ENCODE results near the gene FAM24B.
"Not testable (repeated sequence)": the region's sequence is repeated elsewhere in the genome, so short reads cannot be mapped to it uniquely, and the experiment has no call there.

Gene FAM24B

DNA sequence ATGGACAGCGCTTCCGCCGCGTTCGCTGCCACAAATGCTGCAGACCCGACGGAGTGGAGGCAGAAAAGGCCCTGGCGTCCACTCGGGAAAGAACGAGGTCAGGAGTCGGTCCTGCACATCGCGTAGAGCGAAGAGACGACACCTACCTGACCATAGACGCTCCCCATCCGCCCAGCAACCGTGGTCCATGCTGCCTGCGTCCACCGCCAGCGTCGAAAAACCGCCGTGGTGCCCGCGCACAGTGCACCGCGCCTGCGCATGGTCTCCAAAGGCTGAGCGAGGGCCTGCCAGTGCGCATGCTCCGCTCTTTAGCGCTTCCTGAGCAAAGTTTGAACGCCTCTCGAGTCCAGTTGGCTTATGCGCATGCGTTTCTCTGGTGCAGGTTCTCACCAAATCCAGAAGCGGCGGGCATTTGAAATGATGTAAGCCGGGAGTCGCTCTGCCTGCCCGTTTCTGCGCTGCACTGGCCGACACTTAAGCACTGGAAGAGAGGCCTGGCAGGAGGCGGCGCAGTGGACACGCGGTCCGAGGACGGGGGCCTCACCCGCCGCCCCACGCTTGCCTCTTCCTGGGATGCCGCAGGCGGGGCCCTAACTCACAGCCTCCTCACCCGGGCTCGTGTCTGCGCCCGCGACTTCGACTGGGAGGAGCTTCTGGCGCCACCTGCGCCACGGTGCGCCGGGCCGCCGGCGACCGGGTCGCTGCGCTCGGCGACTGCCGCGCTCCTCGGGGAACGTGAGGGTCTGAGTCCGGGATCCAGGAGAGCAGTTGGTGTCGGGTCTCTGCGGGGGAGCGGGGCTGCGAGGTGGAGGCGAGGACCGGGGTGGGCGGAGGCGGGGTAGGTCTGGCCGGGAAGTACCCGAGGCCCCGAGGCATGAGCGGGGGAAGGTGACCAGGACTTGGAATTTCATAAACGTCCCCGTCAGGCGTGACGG lies at the start of gene FAM24B:
Gene FAM24B (minus strand): TSS at position 243 of the 935 bp plus-strand sequence. CDS start 29,066 bp downstream, outside the sequence.
- DNase-seq = peak; percentile 95

DNA sequence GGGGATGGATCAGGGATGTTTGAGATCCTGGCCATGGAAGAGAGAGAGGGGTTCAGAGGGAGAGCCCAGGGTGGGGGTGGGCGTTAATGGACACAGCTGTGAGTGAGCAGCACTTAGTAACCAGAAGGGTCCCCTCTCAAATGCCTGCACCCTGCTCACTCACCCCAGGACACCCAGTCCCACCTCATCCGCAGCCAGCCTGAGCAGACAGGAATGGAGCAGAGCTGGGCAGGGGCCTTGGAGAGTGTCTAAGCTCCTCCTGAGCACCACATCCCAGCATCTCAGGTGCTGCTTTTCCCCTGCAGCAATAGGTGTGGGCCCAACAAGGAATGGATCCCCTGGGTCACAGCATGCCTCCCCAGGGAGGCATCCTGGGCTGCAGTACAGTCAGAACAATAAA lies 36.3 kb upstream of the FAM24B start:
- DNase-seq = no peak

GRCh38 chr10:122911889-122912484 lies 32.6 kb upstream of the FAM24B start:
- DNase-seq = peak; percentile 53

GRCh38 chr10:122910310-122910709 lies 30.9 kb upstream of the FAM24B start, which contains the start of gene FAM24A:
Gene FAM24A (plus strand): TSS chr10:122910610. CDS start chr10:122911635, 1,025 bp downstream.
- no peak for DNase-seq

GRCh38 chr10:122903861-122904260 lies 24.5 kb upstream of the FAM24B start:
- not testable (repeated sequence) for DNase-seq

GRCh38 chr10:122894261-122894944 lies 15.0 kb upstream of the FAM24B start:
- no peak for DNase-seq

DNA sequence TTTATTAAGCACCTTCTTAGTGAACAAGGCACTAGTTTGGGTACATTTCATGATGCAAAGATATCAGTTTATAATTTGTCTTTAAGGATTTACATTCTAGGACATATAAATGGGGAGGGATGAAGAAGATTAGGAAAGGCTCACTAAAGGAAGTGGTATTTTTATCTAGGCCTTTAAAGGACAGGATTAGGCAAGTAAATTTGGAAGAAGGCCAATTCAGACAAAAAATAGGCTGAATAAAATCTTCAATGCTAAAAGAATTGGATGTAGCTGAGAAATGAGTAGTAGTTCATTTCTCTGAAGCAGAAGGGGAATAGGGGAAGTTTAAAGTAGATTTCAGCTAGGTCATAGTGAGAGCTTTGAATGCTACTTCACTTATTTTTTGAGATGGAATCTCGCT lies 4.8 kb upstream of the FAM24B start:
- DNase-seq = no peak

GRCh38 chr10:122882766-122883165 lies 3.4 kb upstream of the FAM24B start:
- DNase-seq = no peak

GRCh38 chr10:122878799-122879338 lies 512 bp downstream of the FAM24B start:
- DNase-seq = no peak

GRCh38 chr10:122877264-122877663 lies 2.1 kb downstream of the FAM24B start:
- no peak for DNase-seq

GRCh38 chr10:122876467-122876855 lies 2.9 kb downstream of the FAM24B start:
- no peak for DNase-seq

- DNase-seq = no peak
These were observed 3.4 kb downstream of the FAM24B start for GRCh38 chr10:122875843-122876466.

GRCh38 chr10:122871947-122872346 lies 7.4 kb downstream of the FAM24B start:
- not testable (repeated sequence) for DNase-seq

DNA sequence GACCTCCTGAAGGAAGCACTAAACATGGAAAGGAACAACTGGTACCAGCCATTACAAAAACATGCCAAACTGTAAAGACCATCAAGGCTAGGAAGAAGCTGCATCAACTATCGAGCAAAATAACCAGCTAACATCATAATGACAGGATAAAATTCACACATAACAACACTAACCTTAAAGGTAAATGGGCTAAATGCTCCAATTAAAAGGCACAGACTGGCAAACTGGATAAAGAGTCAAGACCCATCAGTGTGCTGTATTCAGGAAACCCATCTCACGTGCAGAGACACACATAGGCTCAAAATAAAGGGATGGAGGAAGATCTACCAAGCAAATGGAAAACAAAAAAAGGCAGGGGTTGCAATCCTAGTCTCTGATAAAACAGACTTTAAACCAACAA lies 10.6 kb downstream of the FAM24B start:
- not testable (repeated sequence) for DNase-seq

GRCh38 chr10:122866757-122867482 lies 12.5 kb downstream of the FAM24B start:
- DNase-seq = not testable (repeated sequence)

GRCh38 chr10:122864901-122865300 lies 14.5 kb downstream of the FAM24B start:
- DNase-seq = no peak

- no peak for DNase-seq
These were observed 15.2 kb downstream of the FAM24B start for GRCh38 chr10:122864194-122864592.

DNA sequence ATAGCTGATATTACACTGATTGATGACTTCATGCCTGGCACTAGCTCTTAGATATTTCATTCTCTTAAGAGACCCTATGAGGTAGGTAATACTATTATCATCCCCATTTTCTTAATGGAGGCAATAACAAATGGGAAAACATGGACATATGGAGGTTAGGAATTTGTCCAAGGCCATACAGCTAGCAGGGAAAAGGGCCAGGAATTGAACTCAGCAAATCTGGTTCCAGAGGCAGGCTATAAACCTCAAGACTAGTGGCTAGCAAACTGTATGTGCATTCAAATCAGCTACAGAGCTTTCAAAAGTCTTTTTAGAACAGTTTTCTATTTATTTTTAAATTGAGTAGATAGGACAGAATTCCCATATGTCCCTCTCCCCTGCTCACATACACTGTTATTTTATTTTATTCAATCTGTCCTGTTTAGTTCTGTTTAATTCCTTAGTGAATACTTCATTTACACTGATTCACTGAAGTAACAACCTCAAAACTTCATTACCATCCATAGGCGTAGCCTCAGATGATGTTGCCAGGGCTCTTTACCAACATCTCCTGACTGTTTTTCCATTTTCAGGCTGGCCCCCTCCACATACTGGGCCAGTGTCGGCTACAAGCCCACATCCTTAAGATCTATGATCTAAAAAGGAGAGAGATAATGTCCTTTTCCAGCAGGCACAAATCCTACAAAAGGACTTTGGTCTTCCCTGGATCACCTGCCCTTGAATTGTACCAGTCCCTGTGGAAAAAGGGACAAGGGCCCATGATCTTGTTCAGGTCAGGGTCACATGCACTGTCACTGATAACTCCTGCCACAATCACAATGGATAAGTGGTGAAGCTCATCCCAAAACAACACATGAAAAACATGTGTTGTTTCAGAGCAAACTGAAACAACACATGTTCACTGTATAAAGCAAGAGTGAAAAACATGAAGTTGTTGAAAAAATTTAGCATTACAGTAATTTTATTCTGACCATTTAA lies 15.9 kb downstream of the FAM24B start:
- DNase-seq = no peak

DNA sequence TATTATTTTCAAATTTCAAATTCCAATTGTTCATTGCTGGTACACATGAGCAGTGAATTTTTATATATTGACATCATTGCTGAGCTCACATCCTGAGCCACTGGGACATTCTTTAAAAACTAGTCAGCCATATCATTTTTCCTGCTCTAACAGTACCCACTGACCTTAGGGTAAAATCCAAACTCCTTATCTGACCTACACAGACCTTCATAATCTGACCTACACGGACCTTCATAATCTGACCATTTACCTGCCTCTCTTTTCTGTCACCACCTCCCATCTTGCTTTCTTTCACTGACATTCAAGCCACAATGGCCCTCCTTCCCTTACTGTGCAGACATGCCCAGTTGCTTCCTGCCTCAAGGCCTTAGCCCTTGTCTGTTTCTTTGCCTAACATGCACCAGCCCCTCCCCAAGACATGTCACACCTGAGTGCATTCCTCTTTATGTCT lies 17.6 kb downstream of the FAM24B start:
- no peak for DNase-seq

- no peak for DNase-seq
These were observed 19.9 kb downstream of the FAM24B start for GRCh38 chr10:122859527-122859926.

DNA sequence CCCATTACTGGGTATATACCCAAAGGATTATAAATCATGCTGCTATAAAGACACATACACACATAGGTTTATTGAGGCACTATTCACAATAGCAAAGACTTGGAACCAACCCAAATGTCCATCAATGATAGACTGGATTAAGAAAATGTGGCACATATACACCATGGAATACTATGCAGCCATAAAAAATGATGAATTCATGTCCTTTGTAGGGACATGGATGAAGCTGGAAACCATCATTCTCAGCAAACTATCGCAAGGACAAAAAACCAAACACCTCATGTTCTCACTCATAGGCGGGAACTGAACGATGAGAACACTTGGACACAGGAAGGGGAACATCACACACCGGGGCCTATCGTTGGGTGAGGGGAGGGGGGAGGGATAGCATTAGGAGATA lies 21.3 kb downstream of the FAM24B start:
- not testable (repeated sequence) for DNase-seq
